Immature natural killer cell (primary cell): ENCODE measurements around the gene TYW1. TPM values are rescaled to one million over a fixed set of nuclear protein-coding genes. Genes with fewer than 3 reads are reported as not detected.
"Not testable (repeated sequence)": the region's sequence is repeated elsewhere in the genome, so short reads cannot be mapped to it uniquely, and the experiment has no call there.

ENCODE experiments used
- DNase-seq, 3 donors: peaks; one replicate each; pipeline ENCODE4 v3.0.0; 2022; ENCODE audit warnings: mixed read lengths in 1 of 3
- H3K27ac Mint-ChIP-seq, 6 donors: one replicate each; pipeline ENCODE4 v1.8.0; 2020; ENCODE audit warnings: mixed read lengths in 6 of 6, mild to moderate bottlenecking in 5 of 6, inconsistent platforms in 4 of 6, moderate library complexity in 3 of 6
- H3K27me3 Mint-ChIP-seq, 3 donors: one replicate each; pipeline ENCODE4 v1.8.0; 2020 to 2021; ENCODE audit warnings: low read depth in 3 of 3, mild to moderate bottlenecking in 3 of 3, mixed read lengths in 3 of 3, moderate library complexity in 3 of 3, inconsistent platforms in 1 of 3
- H3K36me3 Mint-ChIP-seq, 3 donors: one replicate each; pipeline ENCODE4 v1.8.0; 2020; ENCODE audit warnings: mixed read lengths in 3 of 3, inconsistent platforms in 2 of 3, mild to moderate bottlenecking in 2 of 3
- H3K4me1 Mint-ChIP-seq, 2 donors: one replicate each; pipeline ENCODE4 v1.8.0; 2020; ENCODE audit warnings: inconsistent platforms in 2 of 2, mild to moderate bottlenecking in 2 of 2, mixed read lengths in 2 of 2, moderate library complexity in 1 of 2
- H3K4me3 Mint-ChIP-seq, 5 donors: one replicate each; pipeline ENCODE4 v1.8.0; 2020; ENCODE audit warnings: mild to moderate bottlenecking in 5 of 5, mixed read lengths in 5 of 5, inconsistent platforms in 3 of 5, moderate library complexity in 3 of 5
- H3K9me3 Mint-ChIP-seq, 6 donors: one replicate each; pipeline ENCODE4 v1.8.0; 2020; ENCODE audit warnings: mild to moderate bottlenecking in 6 of 6, mixed read lengths in 6 of 6, inconsistent platforms in 4 of 6, moderate library complexity in 3 of 6
- polyA plus RNA-seq, 3 donors: library from polyadenylated mRNA; unstranded; fragments of 300-500 nt; fragmentation: Illumina TruSeq; gene quantifications; one replicate each; pipeline ENCODE4 v1.2.3, GENCODE V29; 2021

Gene TYW1
- polyA plus RNA-seq, 3 donors from 2014 or later, result 9.8 to 25.9 (median 17.6) TPM

DNA sequence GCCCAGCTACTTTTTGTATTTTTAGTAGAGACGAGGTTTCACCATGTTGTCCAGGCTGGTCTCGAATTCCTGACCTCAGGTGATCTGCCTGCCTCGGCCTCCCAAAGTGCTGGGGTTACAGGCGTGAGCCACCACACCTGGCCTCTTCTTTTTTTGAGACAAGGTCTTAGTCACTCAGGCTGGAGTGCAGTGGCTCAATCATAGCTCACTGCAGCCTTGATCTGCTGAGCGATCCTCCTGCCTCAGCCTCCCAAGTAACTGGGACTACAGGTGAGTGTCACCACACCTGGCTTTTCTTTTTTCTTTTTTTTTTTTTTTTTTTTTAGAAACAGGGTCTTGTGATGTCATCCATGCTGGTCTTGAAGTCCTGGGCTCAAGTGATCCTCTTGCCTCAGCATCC lies 27.6 kb upstream of the TYW1 start:
- DNase-seq, H3K4me1 Mint-ChIP-seq, H3K27ac Mint-ChIP-seq, H3K9me3 Mint-ChIP-seq, H3K4me3 Mint-ChIP-seq, H3K36me3 Mint-ChIP-seq, H3K27me3 Mint-ChIP-seq: not testable (repeated sequence)

DNA sequence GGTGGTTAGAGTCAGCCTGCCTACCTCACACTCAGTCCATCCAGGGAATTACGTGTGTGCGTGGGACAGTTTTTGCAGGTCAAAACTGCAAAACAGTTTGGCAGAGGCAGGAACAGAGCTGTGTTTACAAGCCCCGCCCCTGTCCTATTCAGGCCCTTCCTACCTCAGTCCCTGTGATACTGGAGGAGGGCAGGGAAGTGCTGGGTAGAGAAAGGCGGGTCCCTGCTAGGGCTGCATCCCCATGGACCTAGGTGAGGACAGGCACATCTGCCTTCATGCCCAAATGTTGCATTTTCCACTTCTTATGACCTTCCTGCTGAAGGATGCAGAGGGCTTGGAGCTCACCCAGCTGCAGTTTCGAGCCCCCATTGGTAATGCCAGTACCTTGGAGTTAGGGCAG lies 26.3 kb upstream of the TYW1 start:
- DNase-seq, result no peak
- no peak overlapping the region for H3K4me3 Mint-ChIP-seq
- no peaks in the 10 kb centered on the region for H3K36me3 Mint-ChIP-seq
- H3K4me1 Mint-ChIP-seq, result no peaks in the 10 kb centered on the region
- H3K9me3 Mint-ChIP-seq, result no peaks in the 10 kb centered on the region
- H3K27ac Mint-ChIP-seq, result no peak overlapping the region
- peaks cover 0 to 9% (median 4%) of the 10 kb centered on the region in 3 donors for H3K27me3 Mint-ChIP-seq

DNA sequence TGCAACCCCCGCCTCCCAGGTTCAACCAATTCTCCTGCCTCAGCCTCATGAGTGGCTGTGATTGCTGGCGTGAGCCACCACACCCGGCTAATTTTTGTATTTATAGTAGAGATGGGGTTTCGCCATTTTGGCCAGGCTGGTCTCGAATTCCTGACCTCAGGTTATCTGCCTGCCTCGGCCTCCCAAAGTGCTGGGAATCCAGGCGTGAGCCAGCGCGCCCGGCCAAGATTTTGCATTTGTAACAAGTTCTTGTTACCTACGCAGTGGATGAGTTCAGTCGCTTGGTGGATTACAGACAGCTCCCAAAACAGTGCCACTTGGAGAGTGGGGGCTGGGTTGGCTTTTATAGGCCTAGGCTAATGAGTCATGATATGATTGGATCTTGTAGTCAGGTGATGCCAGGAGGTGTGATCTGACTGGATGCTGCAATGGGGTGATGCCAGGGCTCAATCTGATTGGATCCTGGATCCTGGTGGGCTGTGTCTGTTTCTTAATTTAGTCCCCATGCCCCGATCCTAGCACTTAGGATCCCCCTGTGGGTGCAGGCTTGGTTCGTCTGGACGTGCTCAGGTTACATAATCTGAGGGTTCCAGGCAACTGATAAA lies 21.5 kb upstream of the TYW1 start:
- DNase-seq, result no peak
- Mint-ChIP-seq H3K4me1 (no peaks in the 10 kb centered on the region), H3K27me3 (peaks cover 0 to 6% (median 4%) of the 10 kb centered on the region in 3 donors), H3K27ac (no peak overlapping the region), H3K4me3 (no peak overlapping the region), H3K36me3 (peaks cover 4 to 5% (median 4%) of the 10 kb centered on the region in 3 donors), H3K9me3 (peaks cover 0 to 12% (median 7%) of the 10 kb centered on the region in 6 donors)

DNA sequence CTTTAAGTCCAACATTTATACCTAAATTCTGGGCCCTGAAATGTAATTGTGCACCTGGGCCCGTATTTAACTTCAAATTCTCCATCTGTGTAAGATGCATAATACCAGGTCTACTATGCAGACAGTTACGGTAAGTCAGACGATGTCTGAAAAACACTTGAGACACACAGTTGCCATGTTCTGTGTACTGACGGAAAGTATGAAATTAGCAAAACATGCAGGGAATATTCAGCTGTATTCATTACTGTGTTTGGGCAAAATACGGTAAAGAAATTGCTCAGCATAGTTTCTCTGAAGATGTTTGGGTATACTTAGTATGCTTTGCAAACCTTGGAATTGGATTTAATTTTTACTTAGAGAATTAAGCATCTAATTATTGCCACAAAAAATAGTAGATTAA lies 18.3 kb upstream of the TYW1 start:
- not testable (repeated sequence) for H3K27ac Mint-ChIP-seq, H3K27me3 Mint-ChIP-seq, H3K4me3 Mint-ChIP-seq

DNA sequence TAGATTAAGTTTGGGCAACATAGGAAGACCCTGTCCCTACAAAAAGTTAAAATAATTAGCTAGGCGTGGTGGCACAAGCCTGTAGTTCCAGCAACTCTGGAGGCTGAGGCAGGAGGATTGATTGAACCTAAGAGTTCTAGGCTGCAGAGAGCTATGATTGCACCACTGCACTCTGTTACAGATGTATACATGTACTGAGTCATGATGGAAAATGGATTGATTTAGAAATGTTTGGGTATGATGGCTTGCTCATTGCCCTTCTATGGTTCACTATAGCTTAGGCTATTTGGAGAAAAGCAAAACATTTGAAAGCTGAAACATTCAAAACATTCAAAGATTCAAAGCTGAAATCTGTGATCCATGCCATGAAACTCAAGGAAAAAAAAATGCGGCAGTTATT lies 17.6 kb upstream of the TYW1 start:
- H3K9me3 Mint-ChIP-seq, result peaks cover 7 to 19% (median 15%) of the 10 kb centered on the region in 6 donors
- H3K4me1 Mint-ChIP-seq, DNase-seq, H3K27ac Mint-ChIP-seq, H3K4me3 Mint-ChIP-seq, H3K27me3 Mint-ChIP-seq: not testable (repeated sequence)
- peaks cover 7 to 11% (median 10%) of the 10 kb centered on the region in 3 donors for H3K36me3 Mint-ChIP-seq

More for the DNA sequence above, 18.3 kb upstream of the TYW1 start:
- DNase-seq, H3K4me1 Mint-ChIP-seq: not testable (repeated sequence)
- Mint-ChIP-seq H3K9me3 (peaks cover 7 to 19% (median 15%) of the 10 kb centered on the region in 6 donors), H3K36me3 (peaks cover 7 to 11% (median 10%) of the 10 kb centered on the region in 3 donors)

DNA sequence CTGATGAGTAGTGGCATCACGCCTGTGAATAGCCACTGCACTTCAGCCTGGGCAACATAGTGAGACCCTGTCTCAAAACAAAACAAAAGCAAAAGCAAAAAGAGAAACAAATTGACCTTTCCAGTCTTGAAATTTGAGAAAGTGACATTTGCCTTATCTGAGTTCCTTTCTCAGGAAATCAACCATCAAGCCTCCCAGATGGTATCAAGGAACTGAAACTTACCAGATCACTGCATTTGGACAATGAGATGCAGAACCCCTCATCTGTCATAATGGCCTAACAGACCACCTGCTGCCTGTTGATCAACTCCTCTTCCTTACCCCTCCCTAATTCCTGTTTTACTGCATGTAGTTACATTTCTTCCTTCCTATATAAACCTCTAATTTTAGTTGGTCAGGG lies 16.3 kb upstream of the TYW1 start:
- H3K27me3 Mint-ChIP-seq, H3K4me3 Mint-ChIP-seq, H3K27ac Mint-ChIP-seq: not testable (repeated sequence)

DNA sequence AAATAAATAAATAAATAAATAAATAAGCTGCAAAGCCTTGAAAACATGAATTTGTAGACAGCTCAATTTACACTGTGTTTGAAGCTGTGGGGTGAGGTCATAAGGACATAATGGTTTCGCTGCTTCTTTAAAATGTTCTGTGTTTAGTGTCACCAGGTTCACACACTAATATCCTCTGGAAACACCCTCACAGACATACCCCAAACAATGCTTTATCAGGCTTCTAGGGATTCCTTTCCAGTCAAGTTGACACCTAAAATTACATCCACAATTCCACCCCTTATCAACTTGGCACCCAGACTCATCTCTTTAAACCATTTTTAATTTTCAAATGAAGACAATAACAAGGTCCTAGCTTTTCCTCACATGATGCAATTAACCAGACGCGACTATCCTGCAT lies 7.1 kb upstream of the TYW1 start:
- not testable (repeated sequence) for H3K27ac Mint-ChIP-seq, H3K4me3 Mint-ChIP-seq, DNase-seq, H3K27me3 Mint-ChIP-seq, H3K9me3 Mint-ChIP-seq
- Mint-ChIP-seq H3K4me1 (peaks cover 13 to 20% of the 10 kb centered on the region in 2 donors), H3K36me3 (peaks cover 13 to 29% (median 24%) of the 10 kb centered on the region in 3 donors)

More for the DNA sequence above, 16.3 kb upstream of the TYW1 start:
- not testable (repeated sequence) for H3K4me1 Mint-ChIP-seq, DNase-seq
- peaks cover 7 to 11% (median 10%) of the 10 kb centered on the region in 3 donors for H3K36me3 Mint-ChIP-seq
- H3K9me3 Mint-ChIP-seq, result peaks cover 7 to 19% (median 15%) of the 10 kb centered on the region in 6 donors

DNA sequence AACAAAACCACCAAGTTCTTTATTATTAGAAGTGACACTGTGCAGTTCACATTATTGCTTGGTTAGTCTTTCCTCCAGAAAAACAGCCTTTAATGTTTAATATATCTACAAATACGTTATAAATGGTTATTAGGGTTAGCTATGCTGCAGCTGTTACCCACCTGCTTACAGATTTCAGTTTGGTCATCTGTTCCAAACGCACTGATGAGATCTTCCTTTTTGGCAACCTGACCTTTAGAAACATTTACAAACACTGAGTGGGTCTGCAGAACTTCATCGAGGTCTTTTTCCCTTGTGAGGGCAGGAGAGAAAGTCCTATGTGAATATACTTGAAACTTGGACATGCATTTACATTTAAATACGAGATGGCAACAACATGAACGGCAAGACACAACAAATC lies 2.6 kb upstream of the TYW1 start:
- DNase-seq, H3K9me3 Mint-ChIP-seq: not testable (repeated sequence)
- H3K27ac Mint-ChIP-seq, result peak overlapping the region; percentile 97 to 100 (median 100)
- H3K36me3 Mint-ChIP-seq, result peaks cover 7 to 13% (median 10%) of the 10 kb centered on the region in 3 donors
- H3K4me3 Mint-ChIP-seq, result peak overlapping the region; percentile 87 to 100 (median 97)
- H3K4me1 Mint-ChIP-seq, result peaks cover 33 to 40% of the 10 kb centered on the region in 2 donors
- H3K27me3 Mint-ChIP-seq, result peaks cover 9 to 24% (median 14%) of the 10 kb centered on the region in 3 donors

DNA sequence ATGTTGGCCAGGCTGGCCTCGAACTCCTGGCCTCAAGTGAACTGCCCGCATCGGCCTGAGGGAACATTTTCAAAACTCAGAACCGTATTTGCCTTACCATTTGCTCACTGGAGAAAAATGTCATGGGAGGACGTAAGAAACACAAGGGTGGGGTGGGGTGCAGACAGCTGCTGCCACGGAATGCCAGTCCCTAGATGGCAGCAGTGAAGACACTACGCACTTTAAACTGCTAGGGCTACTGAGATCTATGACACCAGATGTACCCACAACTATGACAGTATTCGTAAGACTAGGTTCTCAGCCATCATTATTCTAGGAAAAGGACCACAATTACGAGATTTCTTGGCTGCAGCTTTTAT lies 2.0 kb upstream of the TYW1 start:
- H3K9me3 Mint-ChIP-seq, result not testable (repeated sequence)
- DNase-seq, result peak; percentile 61 to 72 (median 69)
- Mint-ChIP-seq H3K4me1 (peaks cover 33 to 40% of the 10 kb centered on the region in 2 donors), H3K27me3 (peaks cover 9 to 24% (median 14%) of the 10 kb centered on the region in 3 donors), H3K27ac (peak overlapping the region; percentile 97 to 100 (median 100)), H3K4me3 (peak overlapping the region; percentile 87 to 100 (median 97)), H3K36me3 (peaks cover 7 to 14% (median 10%) of the 10 kb centered on the region in 3 donors)

DNA sequence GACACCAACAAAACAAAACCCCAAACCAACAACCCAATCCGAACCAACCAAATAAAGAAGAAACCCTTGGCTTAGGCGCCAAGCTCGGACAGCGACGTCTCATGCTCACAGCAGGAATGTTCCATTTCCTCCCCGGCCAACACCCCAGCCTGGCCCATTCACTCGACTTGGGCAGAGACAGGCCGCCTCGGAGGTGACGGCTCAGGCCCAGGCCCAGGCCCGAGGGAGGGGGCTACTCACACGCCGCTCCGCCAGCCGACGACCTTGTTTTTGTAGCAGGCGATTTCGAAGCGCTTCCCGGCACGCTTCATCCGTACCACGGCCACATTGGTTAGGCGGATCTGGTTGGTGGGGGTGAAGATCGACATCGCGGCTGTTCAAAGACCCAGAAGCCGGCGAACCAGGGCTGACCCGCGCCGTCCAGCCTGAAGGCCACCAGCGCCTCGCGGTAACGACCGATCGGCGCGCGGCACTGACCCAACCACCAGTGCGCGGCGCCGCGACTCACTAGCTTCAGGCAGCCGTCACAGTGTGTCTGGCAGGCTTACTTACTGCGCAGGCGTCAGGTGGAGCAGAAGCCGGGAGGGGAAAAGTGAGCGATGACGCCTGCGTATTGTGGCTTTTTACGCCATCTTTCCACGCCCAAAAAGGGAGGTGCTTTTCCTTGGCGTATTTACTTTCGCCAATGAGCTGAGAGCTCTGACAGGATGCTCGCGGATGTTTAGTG lies 1.4 kb upstream of the TYW1 start, which contains the start of gene SBDS:
Gene SBDS (minus strand): TSS at position 537 of the 727 bp plus-strand sequence. CDS start 169 bp downstream, at position 368.
- peaks cover 9 to 24% (median 14%) of the 10 kb centered on the region in 3 donors for H3K27me3 Mint-ChIP-seq
- not testable (repeated sequence) for H3K9me3 Mint-ChIP-seq
- H3K4me1 Mint-ChIP-seq, result peaks cover 33 to 40% of the 10 kb centered on the region in 2 donors
- peak; percentile 94 to 97 (median 96) for DNase-seq
- H3K36me3 Mint-ChIP-seq, result peaks cover 7 to 16% (median 10%) of the 10 kb centered on the region in 3 donors
- peak within 1 kb of the TSS; percentile 97 to 100 (median 100) for H3K27ac Mint-ChIP-seq
- peak within 1 kb of the TSS; percentile 87 to 100 (median 97) for H3K4me3 Mint-ChIP-seq

DNA sequence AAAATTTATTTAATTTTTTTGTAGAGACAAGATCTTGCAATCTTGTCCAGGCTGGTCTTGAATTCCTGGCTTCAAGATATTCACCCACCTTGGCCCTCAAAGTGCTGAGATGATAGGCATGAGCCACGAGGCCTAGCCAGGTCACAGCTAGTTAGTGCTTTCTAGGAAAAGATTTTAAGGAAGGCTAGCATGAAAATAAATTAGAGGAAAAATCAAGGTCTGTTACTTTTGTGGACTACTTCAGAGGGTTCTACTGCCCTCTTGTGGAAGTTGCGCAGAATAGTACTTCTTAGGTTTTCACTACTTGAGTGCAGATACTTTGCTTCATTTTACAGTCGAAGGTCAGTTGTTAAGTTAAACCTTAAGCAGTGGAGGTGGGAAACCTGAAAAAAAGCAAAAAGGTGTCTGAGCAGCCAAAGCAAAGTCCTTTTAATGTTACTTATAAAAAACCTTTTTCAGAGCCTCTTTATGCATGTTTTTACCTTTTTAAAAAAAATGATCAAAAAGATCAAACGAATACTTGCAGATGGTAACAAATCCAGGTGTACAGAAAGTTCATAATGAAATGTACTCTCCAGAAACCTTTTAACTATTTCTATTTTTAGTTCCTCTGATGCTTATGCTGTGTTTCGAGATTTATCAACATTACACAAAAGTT lies 4.1 kb downstream of the TYW1 start:
- Mint-ChIP-seq H3K27ac (peak overlapping the region in 4 of 6 donors; percentile 34 to 76 (median 70)), H3K4me1 (peaks cover 11 to 16% of the 10 kb centered on the region in 2 donors)
- not testable (repeated sequence) for H3K27me3 Mint-ChIP-seq, H3K4me3 Mint-ChIP-seq, H3K9me3 Mint-ChIP-seq, H3K36me3 Mint-ChIP-seq
- DNase-seq, result peak; percentile 18 to 41 (median 24)

DNA sequence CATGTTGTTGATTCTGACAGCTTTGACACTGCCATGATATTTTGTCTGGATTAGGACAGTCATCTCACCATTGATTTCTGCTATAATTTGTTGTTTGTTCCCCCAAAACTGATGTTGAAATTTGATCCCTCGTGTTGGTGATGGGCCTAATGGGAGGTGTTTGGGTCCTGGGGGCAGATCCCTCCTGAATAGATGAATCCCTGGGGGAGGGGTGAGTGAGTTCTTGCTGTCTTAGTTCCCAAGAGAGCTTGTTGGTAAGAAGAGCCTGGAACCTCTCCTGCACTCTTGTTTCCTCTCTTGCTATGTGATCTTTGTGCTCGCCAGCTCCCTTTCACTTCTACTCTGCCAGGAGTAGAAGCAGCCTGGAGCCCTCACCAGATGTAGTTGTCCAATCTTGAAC lies 7.5 kb downstream of the TYW1 start:
- not testable (repeated sequence) for H3K27ac Mint-ChIP-seq, H3K4me1 Mint-ChIP-seq, H3K9me3 Mint-ChIP-seq, DNase-seq, H3K4me3 Mint-ChIP-seq, H3K27me3 Mint-ChIP-seq
- H3K36me3 Mint-ChIP-seq, result peaks cover 13 to 14% (median 14%) of the 10 kb centered on the region in 3 donors

DNA sequence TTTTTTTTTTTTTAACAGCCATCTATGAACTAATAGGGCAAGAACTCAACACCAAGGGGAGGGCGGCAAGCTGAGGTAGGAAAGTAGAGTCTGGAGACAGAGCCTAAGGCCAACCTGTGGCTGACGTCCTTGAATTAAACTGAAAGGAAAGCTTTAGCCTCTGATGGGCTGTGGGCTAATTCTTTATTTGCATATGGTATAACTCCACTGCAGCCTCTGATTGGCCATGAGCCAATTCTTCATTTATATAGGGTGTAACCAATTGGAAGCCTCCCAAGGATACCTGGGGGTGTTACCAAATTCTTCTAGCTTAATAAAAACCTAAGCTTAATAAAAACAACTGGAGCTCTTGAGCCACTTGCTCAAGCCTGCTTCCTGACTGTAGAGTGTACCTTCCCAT lies 10.3 kb downstream of the TYW1 start:
- no peak for DNase-seq
- H3K9me3 Mint-ChIP-seq, result no peaks in the 10 kb centered on the region
- peaks cover 0 to 1% (median 0%) of the 10 kb centered on the region in 3 donors for H3K27me3 Mint-ChIP-seq
- peaks cover 15 to 21% (median 20%) of the 10 kb centered on the region in 3 donors for H3K36me3 Mint-ChIP-seq
- H3K4me1 Mint-ChIP-seq, result no peaks in the 10 kb centered on the region
- no peak overlapping the region for H3K4me3 Mint-ChIP-seq
- no peak overlapping the region for H3K27ac Mint-ChIP-seq

DNA sequence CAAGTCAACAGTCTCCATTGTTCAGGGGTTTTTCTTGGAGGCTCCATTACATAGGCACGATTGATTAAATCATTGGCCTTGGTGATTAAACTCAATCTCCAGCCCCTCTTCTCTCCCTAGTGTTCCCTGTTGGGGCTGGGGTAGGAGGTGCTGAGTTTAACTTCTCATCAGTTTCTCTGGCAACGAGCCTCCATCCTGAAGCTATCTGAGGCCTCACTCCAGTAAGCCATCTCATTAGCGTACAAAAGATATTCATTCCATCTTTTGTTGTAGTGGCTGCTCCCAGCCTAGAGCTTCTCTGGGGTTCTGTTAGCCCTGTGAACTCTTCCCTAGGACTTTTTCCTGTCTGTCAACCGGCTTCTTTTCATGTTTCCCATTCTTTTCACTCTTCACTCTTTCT lies 11.6 kb downstream of the TYW1 start:
- Mint-ChIP-seq H3K27ac (no peak overlapping the region), H3K36me3 (peaks cover 15 to 21% (median 20%) of the 10 kb centered on the region in 3 donors), H3K4me3 (no peak overlapping the region), H3K9me3 (no peaks in the 10 kb centered on the region), H3K27me3 (peaks cover 0 to 3% (median 0%) of the 10 kb centered on the region in 3 donors), H3K4me1 (no peaks in the 10 kb centered on the region)
- no peak for DNase-seq
